Prostate gland (tissue), 2 donors: ENCODE data around the gene NABP1.

ENCODE experiments used
- CTCF ChIP-seq, 4 experiments: fragments of 200-600 bp in 2 of 4; fragments of 450-650 bp in 2 of 4; sonication (generic) in 2 of 4; IDR thresholded peaks; 1 replicate in 3 of 4; 2 replicates in 1 of 4; pipeline ENCODE4 v1.5.1; 2016 to 2019; ENCODE audit warnings: antibody characterized with exemption in 4 of 4, mild to moderate bottlenecking in 2 of 4, moderate library complexity in 2 of 4
- POLR2A ChIP-seq: fragments of 450-650 bp; IDR thresholded peaks from one replicate; pipeline ENCODE4 v1.6.1; 2016; ENCODE audit warnings: antibody characterized with exemption, mild to moderate bottlenecking

- TF ChIP-seq CTCF (IDR thresholded peaks at IDR 0.05) (no peak), POLR2A (no peak)
Observed at GRCh38 chr2:191657977-191658376, 20.0 kb upstream of the NABP1 start.
